ENCODE measurements around the gene SYNE1.
"Not testable (repeated sequence)": the region's sequence is repeated elsewhere in the genome, so short reads cannot be mapped to it uniquely, and the experiment has no call there.

Gene SYNE1

GRCh38 chr6:152078804-152079203 is 558.4 kb downstream of the SYNE1 start:
- DNase-seq: no peak

GRCh38 chr6:152078001-152078400 is 559.2 kb downstream of the SYNE1 start:
- no peak for DNase-seq

GRCh38 chr6:152076242-152076641 is 560.9 kb downstream of the SYNE1 start:
- not testable (repeated sequence) for DNase-seq

- DNase-seq: no peak
Measured at GRCh38 chr6:152071843-152072242, 565.3 kb downstream of the SYNE1 start.

Measured in NCI-H2029 (cell line).